GM06990 (cell line): ENCODE measurements around the gene PLEKHJ1.

Source experiments
- DNase-seq: peaks from one replicate; pipeline ENCODE4 v3.0.0-alpha.2; 2011; ENCODE audit not compliant: insufficient read length; ENCODE audit errors: extremely low read depth
- H3K27me3 ChIP-seq: replicated peaks from 2 replicates; pipeline ENCODE4 v1.6.0; 2011; ENCODE audit warnings: low read length; ENCODE audit not compliant: control insufficient read depth, insufficient read depth
- H3K36me3 ChIP-seq: 2 replicates; pipeline ENCODE4 v1.5.1; 2011; ENCODE audit warnings: low read length; ENCODE audit not compliant: control insufficient read depth, insufficient read depth
- H3K4me3 ChIP-seq: replicated peaks from 2 replicates; pipeline ENCODE4 v1.5.1; 2011; ENCODE audit warnings: low read depth, mild to moderate bottlenecking, control low read depth, low read length
- TF ChIP-seq, protein P1 (sequence below): IDR thresholded peaks from 2 replicates; pipeline ENCODE4 v1.5.1; 2011; ENCODE audit warnings: low read length, control low read depth, mild to moderate bottlenecking, inconsistent platforms; ENCODE audit not compliant: insufficient read depth, poor library complexity, severe bottlenecking

The PLEKHJ1 gene

DNA sequence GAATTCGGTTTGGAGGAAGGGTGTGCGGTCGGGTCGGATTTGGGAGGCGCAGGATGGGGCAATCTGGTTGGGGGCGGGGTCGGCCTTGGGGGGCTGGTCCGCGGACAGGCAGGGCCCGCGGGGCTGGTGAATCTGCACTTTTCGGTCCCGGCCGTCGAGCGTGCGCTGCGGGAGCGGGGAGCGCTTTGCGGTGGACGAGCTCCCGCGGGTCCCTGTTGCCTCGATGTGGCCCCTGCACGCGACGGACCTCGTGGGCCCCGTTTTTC lies 34.0 kb upstream of the PLEKHJ1 start:
- Histone ChIP-seq H3K27me3 (no peaks in the 10 kb centered on the region), H3K36me3 (peaks cover 5% of the 10 kb centered on the region; the same call in 1 of the 2 replicates), H3K4me3 (peak overlapping the region; percentile 97)
- TF ChIP-seq, protein P1, sequence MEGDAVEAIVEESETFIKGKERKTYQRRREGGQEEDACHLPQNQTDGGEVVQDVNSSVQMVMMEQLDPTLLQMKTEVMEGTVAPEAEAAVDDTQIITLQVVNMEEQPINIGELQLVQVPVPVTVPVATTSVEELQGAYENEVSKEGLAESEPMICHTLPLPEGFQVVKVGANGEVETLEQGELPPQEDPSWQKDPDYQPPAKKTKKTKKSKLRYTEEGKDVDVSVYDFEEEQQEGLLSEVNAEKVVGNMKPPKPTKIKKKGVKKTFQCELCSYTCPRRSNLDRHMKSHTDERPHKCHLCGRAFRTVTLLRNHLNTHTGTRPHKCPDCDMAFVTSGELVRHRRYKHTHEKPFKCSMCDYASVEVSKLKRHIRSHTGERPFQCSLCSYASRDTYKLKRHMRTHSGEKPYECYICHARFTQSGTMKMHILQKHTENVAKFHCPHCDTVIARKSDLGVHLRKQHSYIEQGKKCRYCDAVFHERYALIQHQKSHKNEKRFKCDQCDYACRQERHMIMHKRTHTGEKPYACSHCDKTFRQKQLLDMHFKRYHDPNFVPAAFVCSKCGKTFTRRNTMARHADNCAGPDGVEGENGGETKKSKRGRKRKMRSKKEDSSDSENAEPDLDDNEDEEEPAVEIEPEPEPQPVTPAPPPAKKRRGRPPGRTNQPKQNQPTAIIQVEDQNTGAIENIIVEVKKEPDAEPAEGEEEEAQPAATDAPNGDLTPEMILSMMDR, result no peak
- DNase-seq, result no peak

DNA sequence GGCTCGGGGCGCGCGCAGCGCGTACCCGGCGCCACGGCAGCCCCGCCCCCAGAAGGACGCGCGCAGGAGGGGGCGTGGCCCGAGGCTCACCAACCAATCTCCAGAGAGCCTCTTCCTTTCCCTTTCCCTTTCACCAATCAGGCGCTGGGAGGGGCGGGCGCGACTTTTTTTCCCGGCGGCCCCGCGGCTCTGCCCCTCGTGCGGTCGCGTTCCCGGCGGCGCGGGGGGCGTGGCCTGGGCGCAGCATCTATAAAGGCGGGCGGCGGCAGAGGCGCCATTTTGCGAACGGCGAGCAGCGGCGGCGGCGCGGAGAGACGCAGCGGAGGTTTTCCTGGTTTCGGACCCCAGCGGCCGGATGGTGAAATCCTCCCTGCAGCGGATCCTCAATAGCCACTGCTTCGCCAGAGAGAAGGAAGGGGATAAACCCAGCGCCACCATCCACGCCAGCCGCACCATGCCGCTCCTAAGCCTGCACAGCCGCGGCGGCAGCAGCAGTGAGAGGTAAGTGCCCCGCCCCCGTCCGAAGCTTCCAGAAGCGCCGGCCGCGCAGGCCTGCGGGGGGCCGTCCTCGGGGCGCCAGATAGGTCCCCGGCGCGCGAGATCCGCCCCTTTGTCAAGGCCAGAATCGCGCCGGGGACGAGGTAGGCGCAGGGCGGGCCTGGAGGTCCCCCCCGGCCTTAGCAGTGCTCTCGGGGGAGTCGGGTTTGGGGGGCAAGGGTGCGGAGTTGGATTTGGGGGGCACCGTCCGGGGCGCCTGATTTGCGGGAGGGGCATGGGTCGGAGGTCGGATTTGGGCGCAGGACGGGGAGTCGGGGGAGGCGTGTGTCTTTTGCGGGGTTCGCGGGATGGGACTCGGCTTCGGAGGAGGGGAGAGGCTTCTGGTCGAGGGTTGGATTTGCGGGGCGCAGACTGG lies 33.4 kb upstream of the PLEKHJ1 start:
- DNase-seq, result peak; percentile 96
- TF ChIP-seq, protein P1, result peak; percentile 20
- Histone ChIP-seq H3K4me3 (peak overlapping the region; percentile 97), H3K36me3 (peaks cover 3% of the 10 kb centered on the region; the same call in 1 of the 2 replicates), H3K27me3 (no peaks in the 10 kb centered on the region)

DNA sequence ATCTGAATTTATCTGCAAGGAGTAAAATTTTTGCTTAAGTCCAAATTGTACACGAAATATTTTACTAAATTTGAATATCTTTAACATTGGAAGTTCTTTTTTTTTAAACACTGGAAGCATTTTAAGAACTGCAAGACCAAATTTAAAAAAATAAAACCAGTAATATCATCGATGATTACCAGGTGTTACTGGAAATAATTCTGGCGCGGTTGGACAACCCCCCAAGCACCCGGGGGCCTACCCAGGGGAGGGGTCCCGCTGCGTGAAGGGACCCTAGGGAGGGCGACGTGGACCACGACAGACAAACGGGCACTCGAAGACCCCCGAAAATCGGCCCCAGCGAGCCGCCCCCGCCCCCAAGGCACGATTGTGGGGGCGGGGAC lies 32.7 kb upstream of the PLEKHJ1 start:
- DNase-seq, result no peak
- Histone ChIP-seq H3K36me3 (peaks cover 3% of the 10 kb centered on the region; the same call in 1 of the 2 replicates), H3K4me3 (peak overlapping the region; percentile 62), H3K27me3 (no peaks in the 10 kb centered on the region)
- TF ChIP-seq, protein P1, result no peak

DNA sequence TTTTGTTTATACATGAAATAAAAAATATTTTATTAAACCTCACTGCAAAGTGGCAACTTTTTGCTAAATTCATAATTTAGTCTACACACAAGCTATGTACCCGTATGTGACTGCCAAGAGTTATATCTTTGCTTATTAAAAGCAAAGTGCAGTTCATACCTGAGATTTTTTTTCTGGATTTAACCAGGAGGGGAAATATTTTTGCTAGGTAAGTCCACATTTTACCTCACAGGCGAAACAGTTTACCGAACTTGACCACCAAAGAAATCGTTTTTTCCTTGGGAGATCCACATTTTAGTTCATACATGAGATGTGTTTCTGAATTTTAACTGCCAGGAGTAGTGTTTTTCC lies 32.3 kb upstream of the PLEKHJ1 start:
- peak overlapping the region; percentile 62; the same call in 1 of the 2 replicates for H3K4me3 ChIP-seq
- TF ChIP-seq, protein P1, result no peak
- H3K36me3 ChIP-seq, result peaks cover 3% of the 10 kb centered on the region; the same call in 1 of the 2 replicates
- no peak for DNase-seq
- no peaks in the 10 kb centered on the region for H3K27me3 ChIP-seq

DNA sequence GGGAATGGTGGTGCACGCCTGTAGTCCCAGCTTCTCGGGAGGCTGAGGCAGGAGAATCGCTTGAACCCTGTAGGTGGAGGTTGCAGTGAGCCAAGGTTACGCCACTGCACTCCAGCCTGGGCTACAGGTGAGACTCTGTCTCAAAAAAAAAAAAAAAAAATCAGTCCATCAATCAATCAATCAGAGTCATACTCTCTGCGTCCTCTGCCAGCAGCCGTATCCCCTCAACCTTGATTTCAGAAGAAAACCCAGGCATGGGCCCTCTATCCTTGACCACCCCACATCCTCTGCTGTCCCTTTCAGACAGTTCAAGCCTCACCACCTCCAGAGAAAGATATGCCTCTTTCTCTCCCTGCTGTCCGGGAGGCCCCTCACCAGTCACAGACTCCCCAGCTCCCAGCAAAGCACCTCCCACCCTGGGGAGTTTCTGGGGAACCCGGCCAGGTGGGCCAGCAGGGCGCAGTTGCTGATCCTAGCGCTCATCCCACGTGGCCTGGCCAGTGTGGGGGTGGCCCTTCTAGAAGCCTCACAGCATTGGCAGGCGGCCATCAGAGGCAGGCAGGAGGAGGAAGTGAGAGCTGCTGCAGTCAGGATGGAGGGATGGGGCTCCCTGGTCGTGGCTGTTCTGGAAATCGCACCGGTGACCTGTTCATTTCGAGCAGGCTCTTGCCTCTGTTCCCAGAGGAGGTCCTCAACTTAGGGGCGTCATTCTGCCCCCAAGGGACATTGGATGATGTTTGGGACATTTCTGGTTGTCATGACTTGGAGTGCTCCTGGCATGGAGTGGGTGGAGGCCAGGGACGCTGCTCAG lies 30.3 kb upstream of the PLEKHJ1 start:
- no peak overlapping the region for H3K4me3 ChIP-seq
- DNase-seq, result peak; percentile 79
- H3K36me3 ChIP-seq, result no peaks in the 10 kb centered on the region; the same call in 1 of the 2 replicates
- H3K27me3 ChIP-seq, result no peaks in the 10 kb centered on the region
- TF ChIP-seq, protein P1, result peak; percentile 2
